HepG2 (cell line): ENCODE data around the gene USP7. TPM values are rescaled to one million over a fixed set of nuclear protein-coding genes. Genes with fewer than 3 reads are reported as not detected.
A peak's percentile ranks its signal among the peaks of the same experiment; 100 is the strongest.

ENCODE experiments used
- ATM ChIP-seq: fragments of 450-650 bp; IDR thresholded peaks from 2 replicates; pipeline ENCODE4 v1.7.1; 2017; ENCODE audit warnings: mild to moderate bottlenecking, borderline replicate concordance
- CC2D1A ChIP-seq: sonication (generic); formaldehyde crosslinking; IDR thresholded peaks from 2 replicates; pipeline ENCODE4 v1.8.1; 2023; ENCODE audit warnings: mild to moderate bottlenecking, missing genetic modification reagents
- CEBPZ ChIP-seq: IDR thresholded peaks from 2 replicates; pipeline ENCODE4 v1.6.1; 2012; ENCODE audit warnings: low read length, improper control_type of control experiment
- DBP ChIP-seq: sonication (generic); formaldehyde crosslinking; IDR thresholded peaks from 2 replicates; pipeline ENCODE4 v1.4.0; 2020; ENCODE audit warnings: missing genetic modification reagents; ENCODE audit errors: not compliant biosample characterization
- ELF1 ChIP-seq: sonication (generic); formaldehyde crosslinking; IDR thresholded peaks from 2 replicates; pipeline ENCODE4 v1.4.0; 2020; ENCODE audit warnings: missing genetic modification reagents
- FOXO4 ChIP-seq: sonication (generic); formaldehyde crosslinking; conservative IDR thresholded peaks from 2 replicates; pipeline ENCODE4 v1.8.1; 2023; ENCODE audit warnings: missing genetic modification reagents
- HOXA7 ChIP-seq: sonication (generic); formaldehyde crosslinking; IDR thresholded peaks from 2 replicates; pipeline ENCODE4 v1.8.1; 2022; ENCODE audit warnings: mild to moderate bottlenecking, missing genetic modification reagents, moderate library complexity
- IRF2 ChIP-seq: IDR thresholded peaks from 2 replicates; pipeline ENCODE4 v1.6.1; 2018; ENCODE audit warnings: missing genetic modification reagents, missing compliant biosample characterization
- JDP2 ChIP-seq: sonication (generic); formaldehyde crosslinking; IDR thresholded peaks from 2 replicates; pipeline ENCODE4 v1.8.1; 2022; ENCODE audit warnings: missing genetic modification reagents, borderline replicate concordance
- KLF16 ChIP-seq, 2 experiments: sonication (generic) in 1 of 2; formaldehyde crosslinking in 1 of 2; IDR thresholded peaks; 2 replicates each; pipeline versions ENCODE4 v1.6.1 to v1.8.0; 2016 to 2023; ENCODE audit warnings: missing genetic modification reagents in 2 of 2, missing compliant biosample characterization in 1 of 2
- KLF6 ChIP-seq: IDR thresholded peaks from 2 replicates; pipeline ENCODE4 v1.8.0; 2016; ENCODE audit warnings: missing biosample characterization, missing genetic modification reagents
- NPAS2 ChIP-seq: sonication (generic); formaldehyde crosslinking; IDR thresholded peaks from 2 replicates; pipeline ENCODE4 v1.8.0; 2022; ENCODE audit warnings: mild to moderate bottlenecking, missing genetic modification reagents, borderline replicate concordance
- SP1 ChIP-seq, 2 experiments: fragments of 450-650 bp in 1 of 2; sonication (generic) in 1 of 2; formaldehyde crosslinking in 1 of 2; IDR thresholded peaks; 2 replicates each; pipeline versions ENCODE4 v1.4.0 to v1.6.1; 2016 to 2020; ENCODE audit warnings: missing genetic modification reagents in 1 of 2
- YY1 ChIP-seq: IDR thresholded peaks from 2 replicates; pipeline ENCODE4 v1.6.1; 2011; ENCODE audit warnings: low read length, low read depth, moderate library complexity, mild to moderate bottlenecking; ENCODE audit not compliant: insufficient read depth, insufficient replicate concordance
- ZBTB46 ChIP-seq: sonication (generic); formaldehyde crosslinking; IDR thresholded peaks from 2 replicates; pipeline ENCODE4 v1.4.0; 2020; ENCODE audit warnings: mild to moderate bottlenecking, missing genetic modification reagents, borderline replicate concordance
- ZFYVE20 ChIP-seq: sonication (generic); formaldehyde crosslinking; IDR thresholded peaks from 2 replicates; pipeline ENCODE4 v1.8.0; 2023; ENCODE audit warnings: low read depth, mild to moderate bottlenecking, moderate library complexity, missing genetic modification reagents, borderline replicate concordance
- ZNF224 ChIP-seq: sonication (generic); formaldehyde crosslinking; IDR thresholded peaks from 2 replicates; pipeline ENCODE4 v1.5.0; 2020; ENCODE audit warnings: mild to moderate bottlenecking, missing genetic modification reagents
- ZNF496 ChIP-seq: sonication (generic); formaldehyde crosslinking; IDR thresholded peaks from 2 replicates; pipeline ENCODE4 v1.8.1; 2023; ENCODE audit warnings: mild to moderate bottlenecking, moderate library complexity, missing genetic modification reagents; ENCODE audit not compliant: insufficient replicate concordance
- ZNF546 ChIP-seq: sonication (generic); formaldehyde crosslinking; conservative IDR thresholded peaks from 2 replicates; pipeline ENCODE4 v1.8.1; 2023; ENCODE audit warnings: mild to moderate bottlenecking, missing genetic modification reagents
- ZNF576 ChIP-seq: sonication (generic); formaldehyde crosslinking; IDR thresholded peaks from 2 replicates; pipeline ENCODE4 v1.4.0; 2020; ENCODE audit warnings: mild to moderate bottlenecking, missing genetic modification reagents
- ZNF615 ChIP-seq: sonication (generic); formaldehyde crosslinking; IDR thresholded peaks from 2 replicates; pipeline ENCODE4 v1.5.0; 2020; ENCODE audit warnings: mild to moderate bottlenecking, missing genetic modification reagents, borderline replicate concordance
- ZZZ3 ChIP-seq: sonication (generic); formaldehyde crosslinking; IDR thresholded peaks from 2 replicates; pipeline ENCODE4 v1.4.0; 2020; ENCODE audit warnings: missing genetic modification reagents, mild to moderate bottlenecking, borderline replicate concordance
- polyA plus RNA-seq, 8 experiments: library from polyadenylated mRNA; depleted of rRNA in 3 of 8; stranded (reverse) in 7 of 8; unstranded in 1 of 8; fragments of >200 nt; fragmentation: Illumina TruSeq in 4 of 8; extraction: Trizol in 4 of 8; gene quantifications; 2 replicates each; pipeline versions ENCODE4 v1.2.1 to v1.2.3, GENCODE V29; 2011 to 2016; ENCODE audit warnings: low read depth in 4 of 8, missing spikeins in 1 of 8, mixed read lengths in 1 of 8; ENCODE audit not compliant: insufficient read depth in 1 of 8
- total RNA-seq, 5 experiments: library from RNA; depleted of rRNA; stranded (reverse); fragments of >200 nt; fragmentation: Illumina TruSeq; extraction: Trizol; gene quantifications; 2 replicates each; pipeline ENCODE4 v1.2.3, GENCODE V29; 2016; ENCODE audit warnings: low read depth in 1 of 5

The USP7 gene
- total and polyA plus RNA-seq, 2 of the 13 experiments (the other 11 are each of a cell fraction or from before 2014, with no cell fraction given), result 52.5 to 173 TPM

GRCh38 chr16:8962393-8963009 is 1.2 kb downstream of the USP7 start (continued):
- TF ChIP-seq ZBTB46 (CRISPR knock-in tag) (no peak), IRF2 (CRISPR knock-in tag) (no peak), ZFYVE20 (CRISPR knock-in tag) (no peak), KLF16 (CRISPR knock-in tag; IDR thresholded peaks at IDR 0.05) (no peak; a peak in 1 of 4 replicates), ZNF224 (CRISPR knock-in tag) (peak; percentile 50; the same call in 1 of the 2 replicates), ZNF576 (CRISPR knock-in tag) (no peak), KLF6 (CRISPR knock-in tag) (no peak; the same call in 1 of the 2 replicates), HOXA7 (no peak), SP1 (IDR thresholded peaks at IDR 0.05) (no peak), SP1 (CRISPR knock-in tag; IDR thresholded peaks at IDR 0.05) (no peak), ZNF496 (CRISPR knock-in tag) (no peak), NPAS2 (no peak), ATM (no peak), JDP2 (CRISPR knock-in tag) (no peak), ELF1 (no peak), ZNF546 (CRISPR knock-in tag) (no peak; the same call in 1 of the 2 replicates), ZZZ3 (CRISPR knock-in tag) (no peak), ZNF615 (no peak), CEBPZ (no peak), FOXO4 (CRISPR knock-in tag) (no peak), YY1 (no peak), DBP (CRISPR knock-in tag) (no peak), CC2D1A (CRISPR knock-in tag) (peak; percentile 88; the same call in 1 of the 2 replicates)
